HCEC 1CT (cell line): ENCODE data around the gene PPP2R2B.

Experiments
- DNase-seq: peaks from one replicate; pipeline ENCODE4 v3.0.0-alpha.2; 2017

The PPP2R2B gene

DNA sequence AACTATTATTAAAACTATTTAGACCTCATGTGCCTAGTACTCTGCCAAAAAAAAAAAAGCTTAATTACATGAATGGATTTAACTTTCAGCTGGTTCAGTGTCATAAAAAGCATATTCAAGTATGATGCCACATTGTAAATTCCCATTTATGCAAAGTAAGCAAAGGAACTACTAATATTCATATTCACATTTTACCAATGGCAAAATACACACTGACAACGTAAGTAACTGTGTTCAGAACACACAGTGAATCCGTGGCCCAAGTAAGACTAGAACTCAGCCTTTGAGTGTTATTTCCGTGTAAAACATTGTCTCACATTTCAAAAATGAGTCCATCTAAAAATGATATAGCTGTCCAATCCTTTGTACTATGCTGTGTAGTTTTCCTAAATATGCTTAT lies 56.8 kb downstream of the PPP2R2B start:
- DNase-seq, result no peak

DNA sequence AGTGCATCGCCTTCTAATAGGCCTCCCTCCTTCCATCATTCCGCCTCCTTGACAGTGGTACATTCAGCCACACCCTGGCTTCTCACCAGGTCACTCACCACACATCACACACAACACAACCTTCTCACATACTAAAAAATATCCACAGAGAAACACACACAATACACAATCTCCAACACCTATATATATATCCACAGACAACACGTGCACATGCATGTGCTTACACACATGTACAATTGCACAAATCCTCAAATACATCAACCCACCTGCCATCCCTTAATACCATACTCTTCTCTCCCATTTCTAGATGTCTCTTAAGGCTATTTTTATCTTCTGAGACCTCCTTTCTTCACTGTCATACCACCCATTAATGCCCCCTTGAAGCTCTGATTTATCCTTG lies 57.6 kb downstream of the PPP2R2B start:
- DNase-seq, result no peak

- DNase-seq, result no peak
Observed at GRCh38 chr5:146818822-146819221, 59.7 kb downstream of the PPP2R2B start.

- DNase-seq, result no peak
Observed at GRCh38 chr5:146817973-146818372, 60.6 kb downstream of the PPP2R2B start.

- no peak for DNase-seq
Observed at GRCh38 chr5:146816775-146817387, 61.7 kb downstream of the PPP2R2B start.

DNA sequence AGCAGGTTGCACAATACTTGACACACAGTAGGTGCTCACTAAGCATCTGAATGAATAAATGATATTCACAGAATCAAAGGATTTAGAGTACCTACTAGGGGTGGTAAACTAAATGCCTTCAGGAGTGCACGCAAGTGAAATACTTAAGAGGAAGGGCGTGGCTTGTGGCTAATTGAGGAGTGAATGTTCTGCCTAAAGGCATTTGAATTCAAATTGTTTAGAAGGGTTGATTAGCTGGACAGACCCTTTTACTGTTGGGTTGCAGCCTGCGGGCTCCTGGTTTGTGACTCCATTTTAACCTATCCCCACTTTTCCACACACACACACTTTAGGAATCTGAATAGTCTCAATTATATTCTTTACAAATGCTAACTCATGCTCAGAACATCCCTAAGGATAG lies 63.1 kb downstream of the PPP2R2B start:
- DNase-seq, result no peak

DNA sequence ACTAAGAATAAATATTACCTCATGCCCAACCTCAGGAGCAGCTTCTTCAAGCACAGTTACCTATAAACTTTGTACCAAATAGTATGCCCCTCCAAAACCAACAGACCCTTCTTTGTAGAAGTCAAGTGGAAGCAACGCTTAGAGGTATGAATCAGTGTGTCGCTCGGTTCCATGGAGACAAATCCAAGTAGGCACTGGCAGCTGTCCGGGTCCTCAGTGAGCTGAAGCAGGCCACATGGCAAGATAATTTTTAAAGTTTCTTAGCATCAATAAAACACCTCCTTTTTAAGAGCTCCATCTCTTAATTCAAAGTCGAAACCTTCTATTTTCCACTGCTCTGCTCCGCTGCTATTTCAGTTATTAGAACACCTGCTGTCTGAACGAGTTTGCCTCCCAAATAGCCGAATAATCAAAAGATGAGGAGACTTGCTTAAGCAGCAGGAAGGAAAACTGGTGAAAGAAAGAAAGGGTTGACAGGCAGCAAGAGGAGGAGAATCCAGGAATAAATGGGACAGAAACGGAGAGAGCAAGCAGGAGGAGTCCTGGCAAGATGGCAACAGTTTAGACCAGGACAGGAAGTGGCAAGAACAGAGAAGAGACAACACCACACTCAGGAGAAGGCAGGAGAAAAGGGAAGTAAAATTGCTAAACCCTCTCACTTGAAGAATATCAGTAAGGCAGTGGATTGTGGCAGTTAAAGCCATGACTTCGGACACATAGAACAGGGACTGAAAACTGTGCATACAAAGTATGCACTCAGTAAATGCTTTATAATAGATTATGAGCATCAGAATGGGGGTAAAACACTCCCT lies 65.0 kb downstream of the PPP2R2B start:
- DNase-seq, result no peak

DNA sequence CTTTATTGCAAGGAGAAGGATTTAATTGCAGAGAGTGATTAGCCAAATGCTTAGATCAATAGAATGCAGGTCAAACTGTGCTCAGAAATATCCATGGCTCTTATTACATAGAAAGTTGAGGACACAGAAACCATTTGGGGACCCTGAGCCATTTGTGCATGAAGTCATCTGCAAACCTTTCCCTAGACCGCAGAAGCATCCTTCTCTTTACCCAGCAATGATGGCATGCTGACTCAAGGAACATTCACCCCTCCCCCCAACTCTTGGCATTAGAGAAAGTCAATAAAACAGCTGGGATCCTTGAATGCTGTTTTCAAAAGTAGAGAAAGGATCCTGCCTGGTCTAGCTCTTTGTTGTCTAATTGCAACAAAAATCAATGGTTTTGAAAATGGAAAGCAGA lies 73.5 kb downstream of the PPP2R2B start:
- no peak for DNase-seq

DNA sequence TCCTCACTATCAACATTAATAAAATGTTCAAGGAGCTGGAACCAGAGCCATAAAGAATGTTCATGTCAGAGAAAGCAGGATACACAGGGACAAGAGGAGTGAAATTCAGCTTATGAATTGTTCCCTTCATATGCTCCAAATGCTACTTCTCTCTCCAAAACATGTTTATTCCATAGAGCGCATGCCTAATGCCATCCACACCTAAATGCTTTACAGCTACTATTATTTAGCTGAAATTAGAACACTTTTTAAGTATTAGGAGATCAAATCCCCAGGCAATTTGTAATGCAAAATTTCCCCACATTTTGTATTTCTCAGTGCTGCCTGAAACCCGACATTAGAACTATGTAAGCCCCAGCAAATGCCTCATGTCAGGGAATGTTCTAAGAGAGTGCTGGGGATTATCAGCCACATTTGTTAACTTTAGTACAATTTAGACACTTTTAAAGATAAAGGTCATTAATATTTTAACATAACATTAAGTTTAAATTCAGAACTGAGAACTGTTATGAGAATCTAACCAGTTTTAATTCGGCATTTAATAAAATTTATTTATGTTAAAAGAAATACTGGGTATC lies 75.5 kb downstream of the PPP2R2B start:
- no peak for DNase-seq

DNA sequence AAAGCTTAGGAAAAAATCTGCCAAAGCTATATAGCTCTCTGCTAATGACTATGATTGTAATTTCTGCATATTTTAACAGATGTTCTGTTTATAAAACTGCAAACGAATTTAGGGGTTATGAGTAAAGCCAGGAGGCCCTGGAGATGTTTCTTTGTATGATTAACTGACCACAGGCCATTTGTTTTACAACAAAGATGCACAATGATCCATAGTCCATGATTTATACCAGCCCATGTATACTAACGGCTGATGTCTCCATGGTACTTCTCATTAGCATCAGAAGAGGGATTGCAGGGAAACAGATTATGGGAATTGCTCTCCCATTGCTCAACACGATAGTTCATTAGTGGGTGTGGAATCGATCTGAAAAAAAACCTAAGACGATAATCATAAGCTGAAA lies 78.9 kb downstream of the PPP2R2B start:
- DNase-seq, result no peak

DNA sequence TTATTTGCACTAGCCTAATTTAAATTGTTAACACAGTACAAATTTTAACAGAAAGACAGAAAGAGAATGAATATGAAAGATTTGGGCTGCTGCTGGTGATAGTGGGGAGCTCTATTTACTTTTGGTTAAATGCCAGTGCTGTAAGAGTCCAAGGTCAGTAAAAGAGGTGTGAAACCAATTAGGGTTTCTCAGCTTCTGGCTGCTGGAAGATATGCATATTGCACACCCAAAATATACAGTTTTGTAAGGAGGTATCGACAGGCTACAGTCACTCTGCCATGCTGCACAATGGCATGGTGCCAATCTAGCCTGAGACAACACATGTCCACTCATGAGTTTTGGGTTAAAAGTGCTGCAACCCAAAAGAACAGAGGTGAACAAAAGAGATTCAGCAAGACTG lies 79.3 kb downstream of the PPP2R2B start:
- no peak for DNase-seq

DNA sequence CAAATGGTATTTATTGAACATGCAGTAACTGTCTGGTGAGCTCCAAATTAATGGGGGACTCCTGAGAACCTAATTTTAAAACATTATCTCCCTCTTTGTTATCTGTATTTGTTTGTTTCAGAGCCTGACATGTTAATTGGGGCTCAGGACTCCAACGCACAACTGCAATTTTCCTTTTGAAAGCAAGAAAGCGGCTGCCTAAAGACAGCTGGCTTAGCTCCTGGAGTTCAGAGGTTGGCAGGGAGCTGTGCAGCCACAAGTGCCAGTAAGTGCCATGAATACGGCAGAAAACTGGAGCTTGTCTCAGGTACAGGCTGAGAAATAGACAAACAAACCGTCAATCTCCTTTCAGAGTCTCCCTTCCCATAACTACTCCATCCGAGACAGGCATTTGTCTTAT lies 80.9 kb downstream of the PPP2R2B start:
- no peak for DNase-seq

- DNase-seq, result no peak
Observed at GRCh38 chr5:146796911-146797310, 81.6 kb downstream of the PPP2R2B start.

DNA sequence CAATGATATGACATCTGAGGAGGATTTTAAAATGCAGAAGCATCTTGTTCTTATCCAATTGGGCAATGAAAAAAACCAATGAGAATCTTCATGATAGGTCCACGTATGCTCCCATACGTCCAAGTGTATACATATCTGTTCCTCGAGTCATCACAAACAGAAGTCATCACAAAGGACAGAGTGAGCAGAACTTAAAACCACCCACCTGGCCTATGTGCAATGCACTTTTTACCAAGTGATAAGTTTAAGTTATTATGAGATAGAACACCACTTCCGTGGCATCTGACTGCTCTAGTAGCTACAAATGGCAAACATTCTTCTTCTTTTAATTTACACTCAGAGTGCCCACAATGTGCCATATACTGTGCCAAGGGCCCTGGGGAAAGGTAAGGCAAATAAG lies 82.4 kb downstream of the PPP2R2B start:
- no peak for DNase-seq

DNA sequence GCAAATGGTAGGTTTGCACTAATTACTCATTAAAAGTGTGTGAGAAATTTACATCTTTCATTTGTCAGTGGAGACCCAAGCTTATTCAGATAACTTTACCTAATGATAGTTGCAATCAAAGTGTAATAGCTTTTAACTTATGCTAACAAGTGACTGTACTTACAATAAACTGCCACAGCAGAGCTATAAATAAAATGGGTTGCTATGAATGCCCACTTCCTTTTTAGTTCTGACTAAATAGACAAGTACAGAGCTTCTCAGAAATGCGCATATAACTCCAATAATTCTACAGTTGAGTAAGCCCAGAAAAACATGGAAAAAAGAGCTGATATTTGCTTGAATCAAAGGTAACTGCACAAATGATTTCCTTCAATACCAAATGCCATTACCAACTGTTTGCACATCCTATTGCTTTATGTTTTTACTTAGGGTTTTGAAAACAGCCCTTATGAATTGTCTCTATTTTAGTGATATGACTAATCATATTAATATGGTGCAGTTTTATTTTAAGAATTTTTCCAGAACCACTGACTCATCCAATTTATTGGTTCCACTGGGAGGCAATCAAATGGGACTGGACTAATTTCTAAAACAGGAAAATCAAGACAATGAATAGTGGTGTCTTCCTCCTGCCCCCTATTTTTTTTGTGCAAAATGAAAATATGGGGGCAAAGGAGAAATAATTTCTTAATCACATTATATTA lies 84.1 kb downstream of the PPP2R2B start:
- no peak for DNase-seq

DNA sequence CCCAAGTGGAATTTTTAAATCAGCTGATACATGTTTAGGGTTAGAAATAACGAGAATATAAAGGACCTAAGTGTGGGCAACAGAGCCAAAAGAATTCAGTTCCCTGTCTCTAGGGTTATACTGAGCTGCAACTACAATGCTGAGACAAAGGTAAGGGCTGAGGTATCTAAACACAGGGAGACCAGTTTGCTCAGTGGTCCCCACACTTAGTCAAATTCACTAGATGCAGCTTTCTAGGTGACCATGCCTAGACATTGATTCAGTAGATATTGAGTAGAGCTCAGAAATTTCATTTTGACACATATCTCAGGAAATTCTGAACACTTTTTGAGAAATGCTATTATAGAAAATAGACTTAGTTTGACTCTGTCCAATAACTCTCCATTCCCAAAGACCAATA lies 84.8 kb downstream of the PPP2R2B start:
- DNase-seq, result no peak

- DNase-seq, result no peak
Observed at GRCh38 chr5:146791471-146791870, 87.1 kb downstream of the PPP2R2B start.

GRCh38 chr5:146789712-146790653 lies 88.6 kb downstream of the PPP2R2B start:
- DNase-seq, result no peak

DNA sequence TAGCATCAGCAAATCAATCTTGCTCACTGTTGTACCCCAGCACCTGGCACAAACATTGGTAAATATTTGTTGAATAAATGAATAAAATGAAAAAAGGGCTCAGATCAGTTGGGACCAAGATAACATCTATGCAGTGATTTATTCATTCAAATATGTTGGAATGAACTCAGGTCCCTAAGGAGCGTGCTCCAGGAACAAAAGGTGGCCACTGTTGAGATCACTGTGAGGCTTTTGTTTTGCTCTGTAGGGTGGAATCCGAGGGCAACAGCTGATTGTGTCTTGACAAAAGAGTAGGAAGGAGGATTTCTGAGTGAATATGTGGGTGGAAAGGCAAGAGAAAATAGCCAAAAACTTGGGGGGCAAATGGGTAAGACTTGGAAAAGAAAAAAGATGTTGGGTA lies 89.7 kb downstream of the PPP2R2B start:
- no peak for DNase-seq

DNA sequence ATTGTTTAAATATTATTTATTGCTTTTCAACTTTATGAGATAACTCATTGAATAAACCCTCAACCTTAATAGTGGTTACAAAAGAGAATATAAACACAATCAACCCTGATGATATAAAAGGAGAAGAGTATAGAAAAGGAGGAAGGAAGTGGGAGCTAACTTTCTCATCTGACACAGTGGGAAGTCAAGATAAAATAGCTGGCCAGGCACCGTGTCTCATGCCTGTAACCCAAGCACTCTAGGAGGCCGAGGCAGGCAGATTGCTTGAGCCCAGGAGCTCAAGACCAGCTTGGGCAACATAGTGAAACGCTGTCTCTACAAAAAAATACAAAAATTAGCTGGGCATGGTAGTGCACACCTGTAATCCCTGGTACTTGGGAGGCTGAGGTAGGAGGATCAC lies 93.5 kb downstream of the PPP2R2B start:
- DNase-seq, result no peak

GRCh38 chr5:146781157-146781556 lies 97.4 kb downstream of the PPP2R2B start:
- no peak for DNase-seq

- DNase-seq, result no peak
Observed at GRCh38 chr5:146779211-146779869, 99.2 kb downstream of the PPP2R2B start.
